ENCODE results near the gene BAG2.

Gene BAG2

DNA sequence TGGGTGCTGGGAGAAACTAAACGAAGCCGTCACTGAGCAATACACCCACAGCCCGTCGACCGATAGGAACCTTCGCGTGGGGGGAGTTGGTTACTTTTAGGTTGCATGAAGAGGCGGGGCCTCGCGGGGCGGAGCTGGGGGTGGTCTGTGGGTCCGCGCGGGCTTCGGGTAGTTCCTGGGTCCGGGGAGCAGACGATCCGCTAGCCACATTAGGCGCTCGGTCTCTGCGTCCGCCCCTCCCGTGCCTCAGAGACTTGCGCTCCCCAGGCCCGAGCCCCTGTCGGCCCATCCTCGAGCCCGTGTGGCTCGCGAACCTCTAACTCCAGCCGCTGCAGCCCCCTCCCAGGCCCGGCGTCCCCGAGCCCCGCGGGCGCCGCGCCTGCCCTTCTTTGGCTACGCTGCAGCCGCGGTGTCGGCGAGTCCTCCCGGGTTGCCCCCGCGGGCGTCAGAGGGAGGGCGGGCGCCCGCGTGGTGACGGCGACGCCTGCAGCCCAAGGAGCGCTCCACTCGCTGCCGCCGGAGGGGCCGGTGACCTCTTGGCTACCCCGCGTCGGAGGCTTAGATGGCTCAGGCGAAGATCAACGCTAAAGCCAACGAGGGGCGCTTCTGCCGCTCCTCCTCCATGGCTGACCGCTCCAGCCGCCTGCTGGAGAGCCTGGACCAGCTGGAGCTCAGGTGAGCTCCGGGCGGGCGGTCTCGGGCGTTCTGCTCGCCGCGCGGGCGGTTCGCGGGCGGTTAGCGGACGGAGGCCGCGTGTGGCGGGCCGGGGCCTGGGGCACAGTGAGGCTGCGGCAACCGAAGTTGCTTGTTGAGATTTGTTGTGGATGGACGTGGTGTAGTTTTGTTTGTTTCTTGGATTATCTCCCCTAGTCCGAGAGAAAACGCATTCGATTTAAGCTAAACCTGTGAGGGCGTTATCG lies at the start of gene BAG2:
Gene BAG2, plus strand, starts transcription at position 191 of the 920 bp plus-strand sequence. Its CDS starts 372 bp downstream, at position 563.
- peak in 1 of 2 experiments; percentile 31 for DNase-seq

DNA sequence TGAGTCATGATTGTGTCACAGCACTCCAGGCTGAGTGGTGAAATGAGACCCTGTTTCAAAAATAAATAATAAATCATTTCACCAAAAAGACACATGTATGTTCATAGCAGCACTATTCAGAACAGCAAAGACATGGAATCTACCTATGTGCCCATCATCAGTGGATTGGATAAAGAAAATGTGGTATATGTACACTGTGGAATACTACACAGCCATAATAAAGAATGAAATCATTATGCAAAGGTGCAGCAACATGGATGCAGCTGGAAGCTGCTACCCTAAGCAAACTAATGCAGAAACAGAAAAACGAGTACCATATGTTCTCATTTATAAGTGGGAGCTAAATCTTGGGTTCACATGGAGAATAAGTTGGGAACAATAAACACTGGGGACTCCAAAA lies 49.0 kb upstream of the BAG2 start:
- no peak for DNase-seq

DNA sequence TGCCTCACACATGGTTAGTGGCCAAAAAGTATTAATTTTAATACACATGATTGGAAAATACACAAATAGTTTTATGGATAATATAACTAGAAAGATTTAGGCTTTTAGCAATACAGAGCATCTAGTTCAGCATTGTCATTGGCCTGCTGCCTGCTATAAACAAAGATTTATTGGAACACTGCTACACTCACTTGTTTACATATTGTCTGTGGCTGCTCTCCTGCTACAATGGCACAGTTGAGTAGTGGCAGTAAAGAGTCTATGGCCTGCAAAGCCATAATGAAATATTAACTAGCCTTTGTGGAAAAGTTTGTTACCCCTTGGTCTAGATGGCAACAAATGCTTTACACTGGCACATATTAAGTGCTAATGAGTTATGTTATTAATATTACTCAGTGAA lies 44.4 kb upstream of the BAG2 start:
- DNase-seq: no peak

DNA sequence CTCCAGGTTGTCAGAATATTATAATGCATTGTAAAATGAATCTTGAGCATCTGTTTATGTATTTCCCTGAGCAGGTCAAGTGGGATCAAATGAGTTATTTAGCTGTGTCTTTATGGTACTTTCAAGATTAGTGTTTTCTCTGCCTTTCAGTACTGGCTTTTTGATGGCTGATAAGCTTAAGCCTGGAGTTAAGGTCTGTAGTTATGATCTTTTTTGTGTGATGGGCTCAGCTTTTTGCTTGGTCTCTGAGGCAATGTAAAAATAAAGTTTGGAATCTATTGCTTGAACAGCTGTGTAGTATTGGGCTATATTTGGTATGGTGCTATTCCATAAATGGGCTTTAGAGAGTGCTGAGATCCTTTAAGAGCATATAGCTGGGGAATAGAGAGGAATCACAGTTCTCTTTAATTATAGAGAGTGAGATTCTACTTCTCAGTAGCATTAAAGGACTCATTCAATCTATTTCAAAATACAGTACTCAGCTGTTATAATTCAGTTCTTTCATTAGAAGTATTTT lies 41.4 kb upstream of the BAG2 start:
- DNase-seq: no peak

DNA sequence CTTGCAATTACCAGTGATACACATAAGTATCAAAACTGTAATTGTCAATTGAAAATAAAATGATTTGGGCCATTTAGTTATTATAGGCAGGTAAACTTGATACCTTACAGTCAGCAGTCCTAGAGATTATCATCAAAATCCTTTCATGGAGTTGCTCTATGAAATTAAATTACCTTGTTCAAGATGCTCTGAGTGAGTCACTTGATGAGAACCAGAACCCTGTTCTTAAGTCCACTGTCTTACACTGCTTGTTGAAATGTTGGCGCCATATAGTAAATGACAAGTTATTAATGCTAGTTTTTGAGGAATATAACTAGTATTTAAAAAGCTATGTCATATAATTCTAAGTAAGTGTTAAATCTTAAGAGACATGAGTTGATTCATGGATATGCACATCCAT lies 37.2 kb upstream of the BAG2 start:
- no peak for DNase-seq

DNA sequence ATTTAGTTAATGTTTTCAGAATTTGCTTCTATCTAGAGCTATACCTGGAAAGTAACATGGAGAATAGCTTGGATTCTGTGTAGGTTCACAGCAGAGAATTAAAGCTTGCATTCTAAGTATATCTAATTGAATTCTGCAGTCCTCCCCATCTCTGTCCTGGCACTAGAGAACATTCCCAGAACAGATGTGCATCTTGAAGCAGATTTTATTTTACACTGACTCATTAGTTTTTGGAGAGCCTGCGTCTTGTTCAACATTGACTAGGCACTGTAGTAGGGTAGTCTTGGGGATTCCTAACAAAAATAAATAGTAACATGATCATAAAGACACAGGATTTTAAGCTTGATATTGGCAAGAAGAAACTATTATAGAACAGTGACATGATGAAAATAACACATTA lies 36.2 kb upstream of the BAG2 start:
- no peak for DNase-seq

- no peak for DNase-seq
Measured at GRCh38 chr6:57137350-57137749, 34.8 kb upstream of the BAG2 start.

DNA sequence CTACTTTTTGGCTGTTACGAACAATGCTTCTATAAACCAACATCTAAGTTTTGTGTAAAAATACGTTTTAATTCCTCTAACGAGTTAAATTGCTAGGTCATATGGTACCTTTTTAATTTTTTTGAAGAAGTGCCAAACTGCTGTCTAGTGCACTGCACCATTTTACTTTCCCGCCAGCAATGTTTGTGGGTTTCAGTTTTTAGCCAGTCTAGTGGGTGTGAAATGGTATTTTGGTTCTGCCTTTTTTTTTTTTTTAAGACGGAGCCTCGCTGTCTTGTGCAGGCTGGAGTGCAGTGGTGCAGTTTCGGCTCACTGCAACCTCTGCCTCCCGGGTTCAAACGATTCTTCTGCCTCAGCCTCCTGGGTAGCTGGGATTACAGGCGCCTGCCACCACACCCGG lies 34.1 kb upstream of the BAG2 start:
- no peak for DNase-seq

GRCh38 chr6:57141451-57142177 lies 30.5 kb upstream of the BAG2 start:
- no peak for DNase-seq

DNA sequence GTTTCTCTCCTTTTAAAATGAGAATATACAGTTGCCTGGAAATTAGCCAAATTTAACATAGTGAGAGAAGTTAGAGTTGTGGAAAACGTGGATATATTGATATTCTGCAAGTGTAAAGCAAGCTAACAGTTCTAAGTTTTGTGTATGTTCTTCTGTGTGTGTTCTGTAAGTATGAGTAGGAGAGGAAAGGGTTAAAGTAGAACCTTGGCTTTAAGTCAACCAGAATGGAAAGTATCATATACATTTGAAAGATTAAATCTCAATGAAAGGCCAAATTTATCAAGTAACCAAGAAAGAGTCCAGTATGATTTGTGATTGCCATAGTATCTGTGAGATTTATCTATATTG lies 30.0 kb upstream of the BAG2 start:
- DNase-seq: no peak

DNA sequence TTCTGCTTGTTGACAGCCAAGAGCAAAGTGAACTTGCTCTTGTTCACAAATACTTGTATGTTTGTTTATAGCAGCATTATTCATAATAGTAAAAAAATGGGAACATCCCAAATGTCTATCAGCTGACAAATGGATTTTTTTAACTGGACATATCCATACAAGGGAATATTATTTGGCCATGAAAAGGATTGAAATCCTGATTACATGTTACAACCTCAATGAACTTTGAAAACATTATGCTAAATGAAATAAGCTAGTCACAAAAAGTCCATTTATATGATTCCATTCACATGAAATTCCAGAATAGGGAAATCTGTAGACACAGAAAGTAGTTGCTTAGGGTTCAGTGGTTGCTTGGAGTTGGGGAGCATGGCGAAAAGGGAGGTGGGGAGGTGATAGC lies 28.4 kb upstream of the BAG2 start:
- DNase-seq: no peak

DNA sequence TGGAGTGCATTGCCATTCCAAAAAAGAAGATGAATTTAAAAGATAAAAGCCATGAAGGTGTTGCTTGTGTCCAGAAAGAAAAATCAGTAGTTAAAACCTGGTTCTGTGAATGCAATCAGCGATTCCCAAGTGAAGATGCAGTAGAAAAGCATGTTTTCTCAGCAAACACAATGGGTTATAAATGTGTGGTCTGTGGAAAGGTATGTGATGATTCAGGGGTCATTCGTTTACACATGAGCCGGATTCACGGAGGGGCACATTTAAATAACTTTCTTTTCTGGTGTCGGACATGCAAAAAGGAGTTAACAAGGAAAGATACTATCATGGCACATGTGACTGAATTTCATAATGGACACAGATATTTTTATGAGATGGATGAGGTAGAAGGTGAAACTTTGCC lies 24.7 kb upstream of the BAG2 start:
- DNase-seq: no peak

- DNase-seq: no peak
Measured at GRCh38 chr6:57147955-57148858, 23.9 kb upstream of the BAG2 start.

GRCh38 chr6:57158658-57159057 lies 13.5 kb upstream of the BAG2 start:
- DNase-seq: no peak

DNA sequence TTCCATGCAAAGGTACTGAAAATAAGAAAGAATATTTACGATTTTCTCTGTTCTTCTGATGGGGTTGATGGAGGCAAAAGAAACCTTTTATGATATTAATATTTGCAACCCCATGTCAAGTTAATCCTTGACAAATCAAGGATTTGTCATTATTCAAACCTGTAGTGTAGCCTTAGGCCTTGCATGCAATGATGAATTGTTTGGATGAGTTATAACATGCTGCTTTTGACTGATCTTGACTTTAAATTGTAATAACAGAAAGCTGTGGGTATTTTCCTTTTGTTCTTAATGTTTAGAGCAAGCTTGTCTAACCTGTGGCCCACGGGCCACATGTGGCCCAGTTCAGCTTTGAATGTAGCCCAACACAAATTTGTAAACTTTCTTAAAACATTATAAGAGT lies 13.0 kb upstream of the BAG2 start:
- DNase-seq: no peak

GRCh38 chr6:57162028-57162427 lies 10.1 kb upstream of the BAG2 start:
- no peak for DNase-seq

- no peak for DNase-seq
Measured at GRCh38 chr6:57162516-57162915, 9.6 kb upstream of the BAG2 start.

DNA sequence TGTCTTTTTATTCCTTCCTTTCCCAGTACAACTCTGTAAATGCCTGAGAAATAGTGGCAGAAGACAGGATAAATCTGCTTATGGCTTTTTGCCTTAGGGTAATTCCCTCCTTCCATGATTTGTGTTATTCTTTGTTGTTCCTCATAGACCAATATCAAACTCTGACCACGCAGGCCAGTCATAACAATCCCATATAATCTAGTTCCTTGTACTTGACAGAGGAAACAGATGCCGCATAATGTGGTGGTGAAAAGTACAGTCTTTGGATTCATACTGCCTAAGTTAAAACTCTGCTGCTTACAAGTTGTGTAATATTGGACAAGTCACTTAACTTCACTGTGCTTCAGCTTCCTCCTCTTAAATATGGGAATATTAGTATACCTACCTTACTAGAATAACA lies 8.2 kb upstream of the BAG2 start:
- DNase-seq: no peak

- DNase-seq: no peak
Measured at GRCh38 chr6:57165080-57165479, 7.0 kb upstream of the BAG2 start.

DNA sequence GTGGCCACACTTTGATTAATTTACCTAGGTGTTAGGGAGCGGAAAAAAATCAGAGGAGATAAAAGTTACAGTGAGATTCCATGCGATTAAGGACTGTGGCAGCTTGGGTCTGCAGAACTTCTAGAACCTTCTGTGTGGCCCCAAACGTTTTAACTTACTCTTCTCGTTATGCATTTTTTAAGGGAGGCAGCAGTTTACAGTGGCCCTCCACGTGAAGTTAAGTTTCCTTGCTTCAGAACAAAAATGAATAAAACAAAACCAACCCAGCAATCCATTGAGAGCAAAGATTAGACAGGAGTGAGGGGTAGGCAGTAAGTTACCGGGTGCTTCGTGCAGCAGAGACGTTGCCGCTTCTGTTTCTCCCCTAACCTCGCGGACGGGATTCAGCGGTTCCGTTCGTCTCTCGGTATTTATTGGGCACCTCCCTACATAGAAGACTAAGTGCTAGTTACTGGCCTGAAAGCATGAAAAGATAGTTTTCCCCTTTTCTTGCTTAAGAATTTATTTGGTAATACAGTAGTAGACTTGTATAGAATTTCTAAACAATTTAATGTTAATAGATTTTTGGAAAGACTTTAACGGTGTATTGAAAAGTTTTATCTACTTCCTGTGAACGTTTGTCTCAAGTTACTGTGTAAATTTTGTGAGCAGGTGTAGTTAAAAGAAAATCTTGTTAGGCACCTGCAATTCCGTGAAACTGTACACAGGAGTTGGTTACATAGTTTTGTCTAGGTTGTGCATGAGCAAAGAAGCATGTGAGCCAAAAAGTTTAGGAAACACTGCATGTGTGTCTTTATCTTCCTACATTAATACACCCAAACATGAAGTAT lies 1.1 kb downstream of the BAG2 start:
- DNase-seq: no peak

DNA sequence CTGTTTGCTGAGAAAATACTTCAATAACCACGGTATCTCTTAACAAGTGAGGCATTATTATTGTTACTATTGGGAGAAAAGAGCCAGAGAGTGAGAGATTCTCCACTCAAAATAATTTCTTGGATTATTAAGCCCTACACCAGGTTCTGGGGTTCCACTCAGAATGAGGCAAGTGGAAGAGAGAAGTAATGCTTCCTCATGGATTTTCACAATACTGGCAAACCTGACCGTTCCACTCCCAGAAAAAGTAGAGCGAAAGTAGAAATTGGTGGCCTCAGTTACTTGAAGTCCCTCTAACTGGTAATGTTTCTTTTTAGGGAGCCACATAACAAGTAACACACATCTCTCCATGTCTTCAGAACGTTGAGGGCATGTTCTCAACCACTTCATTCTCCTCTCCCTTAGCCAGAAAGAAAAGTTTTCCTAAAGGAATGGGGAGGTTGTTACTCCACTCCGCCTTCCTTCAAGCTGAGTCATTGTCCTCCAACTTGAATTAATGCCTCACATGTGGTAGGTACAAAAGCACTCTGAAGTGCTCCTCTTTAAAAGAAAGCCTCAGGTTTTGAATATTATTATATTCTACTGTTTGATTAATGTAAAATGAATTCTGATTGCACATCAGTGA lies 1.9 kb downstream of the BAG2 start:
- DNase-seq: no peak

DNA sequence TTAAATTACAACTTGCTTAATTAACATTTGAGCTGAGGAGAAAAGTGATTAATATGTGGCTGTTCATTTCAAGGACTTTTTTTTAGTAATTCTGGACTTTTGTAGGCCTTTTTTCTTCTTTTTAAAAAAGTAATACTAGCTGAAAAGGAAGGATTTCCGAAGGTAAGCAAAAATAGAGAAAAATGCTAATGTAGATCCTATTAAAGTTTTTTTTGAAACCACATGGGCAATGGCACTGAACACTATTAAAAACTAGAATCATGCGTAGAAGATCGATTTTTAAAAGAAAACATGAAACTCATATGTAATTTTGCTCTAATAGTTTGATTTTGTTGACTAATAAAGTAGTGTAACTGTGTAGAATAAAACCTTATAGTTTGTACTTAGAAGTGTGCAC lies 2.4 kb downstream of the BAG2 start:
- no peak for DNase-seq
